Measurements from ENCODE around the gene GAB2.

Gene GAB2

DNA sequence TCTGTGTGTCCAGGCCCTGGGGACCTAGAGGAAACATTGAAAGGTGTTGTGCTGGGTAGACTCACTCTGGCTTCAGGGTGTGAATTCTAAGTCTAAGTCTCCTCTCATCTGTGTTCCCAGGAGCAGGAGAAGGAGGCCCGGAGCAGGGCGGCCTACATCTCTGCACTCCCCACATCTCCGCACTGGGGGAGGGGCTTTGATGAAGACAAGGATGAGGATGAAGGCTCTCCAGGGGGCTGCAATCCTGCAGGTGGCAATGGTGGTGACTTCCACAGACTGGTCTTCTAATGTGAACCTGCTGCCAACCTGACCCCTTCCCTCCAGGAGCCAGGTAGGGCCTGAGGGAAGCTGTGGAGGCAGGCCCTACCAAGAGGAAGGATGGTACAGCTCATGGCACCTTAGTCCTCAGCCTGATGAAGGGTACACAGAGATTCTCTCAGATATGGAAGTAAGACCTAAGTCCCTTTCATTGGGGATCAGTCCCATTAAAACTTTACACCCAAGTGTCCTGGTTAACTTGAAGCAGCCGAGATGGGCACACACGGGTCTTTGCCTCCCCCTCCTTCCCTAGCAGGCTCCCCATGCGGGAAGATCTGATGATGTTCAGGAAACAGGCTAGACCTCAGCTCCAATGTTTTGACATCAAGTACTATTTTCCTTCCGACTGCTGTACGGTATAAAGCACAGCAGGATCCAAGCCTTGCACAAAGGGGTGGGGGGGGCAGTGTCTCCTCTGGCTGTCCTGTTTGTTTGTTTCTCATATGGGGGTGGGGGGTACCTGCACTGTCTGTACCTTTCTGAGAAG, 203.9 kb downstream of the GAB2 start:
- no peak for FAIRE-seq

DNA sequence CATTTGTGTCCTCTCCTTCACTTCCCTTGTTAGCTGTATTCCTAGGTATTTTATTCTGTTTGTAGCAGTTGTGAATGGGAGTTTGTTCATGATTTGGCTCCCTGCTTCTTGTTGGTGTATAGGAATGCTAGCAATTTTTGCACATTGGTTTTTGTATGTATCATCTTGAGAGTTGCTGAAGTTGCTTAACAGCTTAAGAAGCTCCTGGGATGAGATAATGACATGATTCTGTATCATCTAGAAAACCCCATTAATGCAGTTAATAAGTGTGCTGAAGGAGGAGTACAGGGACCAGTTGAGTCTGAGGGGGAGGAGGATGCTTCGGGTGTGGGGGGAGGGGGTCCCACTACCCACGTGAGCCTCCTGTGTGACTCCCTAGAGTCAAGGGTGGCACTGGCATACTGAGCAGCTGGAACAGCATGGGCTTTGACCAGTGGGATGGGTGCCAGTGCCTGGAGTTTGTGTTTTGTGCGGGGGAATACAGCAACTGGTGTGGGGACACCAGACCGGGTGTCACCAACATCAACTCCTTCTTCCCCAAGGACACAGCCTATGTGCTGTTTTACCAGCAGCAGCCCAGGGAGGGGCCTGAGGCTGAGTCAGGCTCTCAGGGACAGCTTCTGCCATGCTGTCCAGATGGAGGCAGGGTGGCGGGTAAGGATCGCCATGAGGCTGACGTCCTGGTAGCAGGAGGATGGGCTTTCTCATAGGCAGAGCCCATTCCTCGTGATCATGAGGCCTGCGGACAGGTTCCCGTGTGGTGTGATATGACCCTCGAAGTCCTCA, 204.8 kb downstream of the GAB2 start:
- DNase-seq (ENCODE audit: insufficient read length, low spot score), result no peak
- no peak for FAIRE-seq

More for the DNA sequence above, 203.9 kb downstream of the GAB2 start:
- DNase-seq (ENCODE audit: insufficient read length, low spot score), result no peak

DNA sequence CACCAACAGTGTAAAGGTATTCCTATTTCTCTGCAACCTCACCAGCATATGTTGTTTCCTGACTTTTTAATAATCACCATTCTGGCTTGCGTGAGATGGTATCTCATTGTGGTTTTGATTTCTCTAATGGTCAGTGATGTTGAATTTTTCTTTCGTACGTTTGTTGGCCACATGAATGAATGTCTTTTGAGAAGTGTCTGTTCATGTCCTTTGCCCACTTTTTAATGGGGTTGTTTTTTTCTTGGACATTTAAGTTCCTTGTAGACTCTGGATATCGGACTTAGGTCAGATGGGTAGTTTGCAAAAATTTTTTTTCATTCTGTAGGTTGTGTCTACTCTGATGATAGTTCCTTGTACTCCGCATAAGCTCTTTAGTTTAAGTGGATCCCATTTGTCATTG, 206.1 kb downstream of the GAB2 start:
- DNase-seq (ENCODE audit: insufficient read length, low spot score) (no peak), FAIRE-seq (no peak)

DNA sequence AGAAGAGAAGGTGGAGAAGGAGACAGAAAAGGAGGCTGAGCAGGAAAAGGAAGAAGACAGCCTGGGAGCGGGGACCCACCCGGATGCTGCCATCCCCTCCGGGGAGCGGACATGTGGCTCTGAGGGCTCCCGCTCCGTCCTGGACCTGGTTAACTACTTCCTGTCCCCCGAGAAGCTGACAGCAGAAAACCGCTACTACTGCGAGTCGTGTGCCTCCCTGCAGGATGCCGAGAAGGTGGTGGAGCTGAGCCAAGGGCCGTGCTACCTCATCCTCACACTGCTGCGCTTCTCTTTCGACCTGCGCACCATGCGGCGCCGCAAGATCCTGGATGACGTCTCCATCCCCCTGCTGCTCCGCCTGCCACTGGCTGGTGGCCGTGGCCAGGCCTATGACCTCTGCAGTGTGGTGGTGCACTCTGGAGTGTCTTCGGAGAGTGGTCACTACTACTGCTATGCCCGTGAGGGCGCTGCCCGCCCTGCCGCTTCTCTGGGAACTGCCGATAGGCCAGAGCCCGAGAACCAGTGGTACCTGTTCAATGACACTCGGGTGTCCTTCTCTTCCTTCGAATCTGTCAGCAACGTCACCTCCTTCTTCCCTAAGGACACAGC, 207.5 kb downstream of the GAB2 start:
- DNase-seq (ENCODE audit: insufficient read length, low spot score) (no peak), FAIRE-seq (no peak)

DNA sequence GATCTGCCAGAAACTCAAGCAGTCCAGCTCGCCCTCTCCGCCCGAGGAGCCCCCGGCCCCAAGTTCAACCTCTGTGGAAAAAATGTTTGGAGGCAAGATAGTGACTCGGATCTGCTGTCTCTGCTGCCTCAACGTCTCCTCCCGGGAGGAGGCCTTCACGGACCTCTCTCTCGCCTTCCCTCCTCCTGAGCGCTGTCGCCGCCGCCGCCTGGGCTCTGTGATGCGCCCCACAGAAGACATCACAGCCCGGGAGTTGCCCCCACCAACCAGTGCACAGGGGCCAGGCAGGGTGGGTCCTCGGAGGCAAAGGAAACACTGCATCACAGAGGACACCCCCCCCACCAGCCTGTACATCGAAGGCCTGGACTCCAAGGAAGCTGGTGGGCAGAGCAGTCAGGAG, 208.1 kb downstream of the GAB2 start:
- DNase-seq (ENCODE audit: insufficient read length, low spot score) (no peak), FAIRE-seq (no peak)

DNA sequence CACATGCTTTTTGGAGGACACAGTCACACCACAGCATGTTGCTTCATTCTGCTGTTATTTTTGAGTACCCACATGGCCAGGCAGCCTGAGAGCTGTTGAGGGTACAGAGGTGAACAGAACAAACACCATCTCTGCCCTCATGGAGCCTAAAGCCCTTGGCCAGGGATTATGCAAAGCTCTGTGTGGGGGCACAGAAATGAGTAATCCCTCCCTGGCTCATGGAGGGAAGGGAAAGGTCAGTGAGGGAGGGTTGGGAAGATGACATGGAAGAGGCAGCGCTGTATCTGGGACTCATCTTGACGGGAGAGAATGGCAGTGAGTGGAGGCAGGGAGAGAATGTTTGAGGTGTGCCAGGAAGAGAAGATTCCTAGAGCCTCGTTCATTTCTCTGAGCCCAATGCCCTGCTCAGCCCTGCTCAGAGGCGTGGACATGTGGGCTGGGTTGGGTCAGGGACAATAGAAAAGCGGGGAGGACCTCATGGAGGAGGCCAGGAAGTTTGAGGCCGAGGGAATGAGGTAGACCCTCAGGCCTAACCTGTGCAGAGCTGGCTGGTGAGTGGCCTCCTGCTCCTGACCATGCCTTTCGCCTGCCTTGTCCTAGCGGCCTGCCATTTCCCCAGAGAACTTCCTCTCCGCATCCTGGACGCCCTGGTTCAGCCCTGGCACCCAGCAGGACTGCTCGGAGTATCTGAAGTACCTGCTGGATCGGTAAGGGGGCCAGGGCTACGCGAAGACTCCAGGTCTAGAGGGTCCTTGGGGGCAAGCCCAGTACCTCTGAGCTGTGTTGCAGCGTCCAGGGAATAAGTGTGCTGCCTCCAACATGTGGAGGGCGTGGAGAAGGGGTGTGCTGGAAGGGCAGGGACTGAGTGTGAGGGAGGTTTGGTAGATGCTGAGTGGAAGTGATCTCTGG, 209.1 kb downstream of the GAB2 start:
- DNase-seq (ENCODE audit: insufficient read length, low spot score), result no peak

DNA sequence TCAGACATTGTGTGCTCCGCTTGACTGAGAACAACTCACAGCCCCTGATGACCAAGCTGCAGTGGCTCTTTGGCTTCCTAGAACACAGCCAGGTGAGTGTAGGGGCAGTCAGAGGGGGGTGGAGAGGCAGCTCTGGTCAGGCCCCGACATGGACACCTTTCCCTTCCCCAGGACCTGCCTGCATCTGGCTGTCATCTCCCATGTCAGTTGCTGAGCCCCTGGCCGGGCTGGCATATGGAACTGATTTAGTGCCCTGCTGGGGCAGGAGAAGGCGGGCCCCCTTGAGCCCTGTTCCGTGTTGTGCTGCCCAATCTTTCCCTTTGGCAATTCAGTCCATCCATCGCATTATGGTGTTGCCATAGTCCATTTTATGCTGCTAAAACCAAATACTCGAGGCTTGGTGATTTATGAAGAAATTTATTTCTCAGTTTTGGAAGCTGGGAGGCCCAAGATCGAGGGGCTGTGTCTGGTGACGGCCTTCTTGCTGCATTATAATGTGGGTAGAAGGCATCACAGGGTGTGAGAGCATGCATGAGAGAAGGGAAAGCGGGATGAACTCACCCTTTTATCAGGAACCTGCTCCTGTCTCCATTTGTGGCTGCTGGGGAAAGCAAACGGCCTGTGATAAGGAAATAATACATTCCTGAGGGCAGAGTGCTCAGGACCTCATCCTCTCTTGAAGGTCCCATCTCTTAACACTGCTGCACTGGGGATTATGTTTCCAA, 209.9 kb downstream of the GAB2 start:
- DNase-seq (ENCODE audit: insufficient read length, low spot score) (no peak), FAIRE-seq (no peak)

More for the DNA sequence above, 209.1 kb downstream of the GAB2 start:
- FAIRE-seq, result no peak

DNA sequence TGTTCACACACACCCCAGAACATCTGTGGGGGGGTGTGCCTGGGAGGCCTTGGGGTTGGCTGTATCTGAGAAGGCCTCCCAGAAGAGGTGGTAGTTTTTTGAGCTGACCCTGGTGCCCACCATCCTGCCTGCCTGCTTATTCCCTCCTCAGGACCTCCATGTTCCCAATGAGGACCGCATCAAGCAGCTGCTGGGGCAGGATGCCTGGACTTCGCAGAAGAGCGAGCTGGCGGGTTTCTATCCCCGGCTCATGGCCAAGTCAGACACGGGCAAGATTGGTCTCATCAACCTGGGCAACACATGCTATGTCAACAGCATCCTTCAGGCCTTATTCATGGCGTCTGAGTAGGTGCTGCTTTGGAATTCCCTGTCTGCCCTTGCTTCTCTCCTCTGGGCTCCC, 211.9 kb downstream of the GAB2 start:
- DNase-seq (ENCODE audit: insufficient read length, low spot score) (no peak), FAIRE-seq (no peak)

DNA sequence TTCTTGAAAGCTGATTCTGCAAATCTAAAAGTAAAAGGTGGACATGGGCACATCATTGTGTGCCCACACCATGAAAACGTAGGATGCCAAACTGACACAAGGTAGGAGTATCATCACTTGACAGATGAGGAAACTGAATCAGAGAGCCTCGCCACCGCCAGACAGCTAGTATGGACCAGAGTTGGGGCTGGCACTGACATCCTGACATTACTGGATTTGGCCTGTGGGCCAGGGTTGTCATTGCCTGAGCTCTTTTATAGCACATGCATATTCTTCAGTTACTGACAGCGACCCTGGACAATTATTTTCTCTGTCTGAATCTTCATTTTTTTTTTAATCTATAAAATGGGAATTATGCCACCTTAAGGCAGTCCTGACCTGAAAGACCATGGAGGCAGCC, 212.4 kb downstream of the GAB2 start:
- DNase-seq (ENCODE audit: insufficient read length, low spot score) (no peak), FAIRE-seq (no peak)

DNA sequence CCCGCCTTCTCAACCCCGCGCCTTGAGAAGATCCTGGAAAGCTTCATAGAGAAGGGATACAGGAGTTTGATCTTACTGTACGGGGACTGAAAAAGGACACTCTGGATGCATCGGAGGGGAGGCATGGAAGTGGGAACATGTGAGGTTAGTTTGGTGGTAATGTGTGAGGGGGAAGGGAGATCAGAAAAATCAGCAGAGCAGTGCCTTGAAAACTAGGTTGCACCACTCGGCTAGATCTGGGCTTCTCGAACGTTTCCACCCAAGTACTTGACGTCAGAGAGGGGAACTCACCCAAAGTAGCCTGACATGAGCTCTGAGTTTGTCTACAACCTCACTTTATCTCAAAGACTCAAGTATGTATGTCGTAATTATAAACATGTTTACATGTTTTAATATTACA, 214.4 kb downstream of the GAB2 start:
- FAIRE-seq, result no peak

DNA sequence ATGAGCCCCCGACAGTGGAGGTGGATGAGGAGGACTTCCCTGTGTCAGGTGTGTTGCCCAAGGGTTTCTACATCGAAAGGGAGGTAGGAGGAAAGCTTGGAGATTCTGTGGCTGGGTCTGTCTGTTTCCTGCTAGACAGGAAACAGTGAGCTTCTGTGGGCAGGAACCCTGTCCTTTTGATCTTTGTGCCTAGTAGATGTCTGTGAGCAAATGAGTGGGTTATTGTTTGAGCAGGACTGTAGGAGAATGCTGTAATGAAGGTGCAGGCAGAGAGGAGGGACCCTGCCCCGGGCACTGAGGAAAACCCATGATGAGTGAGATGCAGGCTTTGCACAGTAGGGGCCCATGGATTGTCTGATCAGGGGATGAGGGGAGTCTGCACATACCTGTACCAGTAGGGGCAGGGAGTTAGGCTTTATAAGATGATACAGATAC, 214.9 kb downstream of the GAB2 start:
- no peak for DNase-seq (ENCODE audit: insufficient read length, low spot score)

More for the DNA sequence above, 214.4 kb downstream of the GAB2 start:
- no peak for DNase-seq (ENCODE audit: insufficient read length, low spot score)

DNA sequence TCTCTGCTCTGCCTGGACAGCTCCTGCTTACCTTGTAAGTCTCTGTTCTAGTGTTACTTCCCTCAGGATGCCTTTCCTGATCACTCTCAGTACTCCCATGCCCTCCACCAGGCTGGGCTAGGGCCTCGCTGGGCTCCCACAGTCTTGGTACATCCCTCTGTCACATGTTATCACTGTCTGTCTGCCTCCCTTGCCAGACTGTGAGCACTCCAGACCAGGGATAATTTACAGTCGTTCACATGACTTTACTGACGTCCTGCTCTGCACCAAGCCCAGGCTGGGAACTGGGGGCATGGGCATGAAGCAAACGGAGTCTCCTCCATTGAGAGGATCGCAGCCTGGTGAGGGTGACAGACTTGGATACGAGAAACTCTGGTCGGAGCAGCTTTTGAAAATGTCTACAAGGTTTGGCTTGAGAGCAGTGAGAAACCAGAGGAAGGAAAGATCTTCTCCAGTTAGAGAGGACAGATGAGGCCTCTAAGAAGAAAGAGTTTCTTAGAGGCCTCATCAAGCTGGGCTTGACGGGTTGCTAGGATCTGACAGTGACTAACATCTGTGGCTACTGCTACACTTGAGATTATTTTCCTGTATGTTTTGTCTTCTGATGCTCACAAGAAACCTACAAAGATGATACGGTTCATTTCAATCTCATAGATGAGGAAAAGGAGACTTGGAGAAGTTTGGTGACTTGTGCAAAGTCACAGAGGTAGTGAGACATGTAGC, 216.4 kb downstream of the GAB2 start:
- DNase-seq (ENCODE audit: insufficient read length, low spot score), result no peak
- FAIRE-seq, result no peak

More for the DNA sequence above, 214.9 kb downstream of the GAB2 start:
- FAIRE-seq, result no peak

DNA sequence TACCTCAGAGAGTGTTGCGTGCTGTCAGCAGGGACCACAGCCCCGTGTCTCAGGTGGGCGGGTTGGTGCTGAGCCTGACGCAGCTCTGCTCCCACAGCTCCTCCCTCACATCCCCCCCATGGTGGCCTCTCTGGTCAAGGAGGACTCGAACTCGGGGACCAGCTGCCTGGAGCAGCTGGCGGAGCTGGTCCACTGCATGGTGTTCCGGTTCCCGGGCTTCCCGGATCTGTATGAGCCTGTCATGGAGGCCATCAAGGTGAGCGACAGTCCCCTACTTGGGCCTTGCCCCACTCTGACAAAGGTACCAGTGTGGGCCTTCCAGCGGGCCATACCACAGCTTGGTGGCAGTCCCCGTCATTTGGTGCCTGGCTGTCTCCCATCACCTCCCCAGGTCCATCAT, 217.1 kb downstream of the GAB2 start:
- FAIRE-seq, result no peak
- DNase-seq (ENCODE audit: insufficient read length, low spot score), result no peak

DNA sequence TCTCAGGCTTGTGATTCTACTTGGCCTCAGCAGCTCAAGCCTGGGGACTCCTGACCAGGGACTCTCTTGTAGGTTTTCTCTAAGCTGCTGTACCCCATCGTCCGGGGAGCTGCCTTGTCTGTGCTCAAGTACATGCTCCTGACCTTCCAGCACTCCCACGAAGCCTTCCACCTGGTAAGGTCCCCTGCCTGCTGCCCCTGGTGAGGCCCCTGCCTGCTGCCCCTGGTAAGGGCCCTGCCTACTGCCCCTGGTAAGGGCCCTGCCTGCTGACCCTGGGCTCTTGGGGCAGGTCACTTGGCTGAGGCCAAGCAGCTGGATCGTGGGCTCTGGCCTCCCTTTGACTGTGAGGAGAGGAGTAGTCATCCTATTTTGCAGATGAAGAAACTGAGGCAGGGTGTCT, 217.6 kb downstream of the GAB2 start:
- no peak for FAIRE-seq
- DNase-seq (ENCODE audit: insufficient read length, low spot score), result no peak

DNA sequence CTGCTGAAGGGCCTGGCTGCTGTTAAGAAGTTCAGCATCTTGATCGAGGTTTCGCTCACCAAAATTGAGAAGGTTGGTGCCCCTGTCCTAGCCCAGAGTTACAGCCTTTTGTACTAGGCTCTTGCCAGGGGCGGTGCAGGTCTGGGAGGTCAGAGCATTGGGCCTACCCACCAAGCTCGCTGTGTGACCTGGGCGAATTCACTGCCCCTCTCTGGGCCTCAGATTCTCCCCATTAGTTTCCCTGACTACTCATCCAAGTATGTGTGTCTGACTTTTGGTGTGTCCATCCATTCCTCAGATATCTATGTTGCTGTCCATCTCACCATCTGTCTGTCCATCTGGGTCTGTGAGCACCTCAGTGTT, 218.0 kb downstream of the GAB2 start:
- FAIRE-seq, result no peak
- no peak for DNase-seq (ENCODE audit: insufficient read length, low spot score)

DNA sequence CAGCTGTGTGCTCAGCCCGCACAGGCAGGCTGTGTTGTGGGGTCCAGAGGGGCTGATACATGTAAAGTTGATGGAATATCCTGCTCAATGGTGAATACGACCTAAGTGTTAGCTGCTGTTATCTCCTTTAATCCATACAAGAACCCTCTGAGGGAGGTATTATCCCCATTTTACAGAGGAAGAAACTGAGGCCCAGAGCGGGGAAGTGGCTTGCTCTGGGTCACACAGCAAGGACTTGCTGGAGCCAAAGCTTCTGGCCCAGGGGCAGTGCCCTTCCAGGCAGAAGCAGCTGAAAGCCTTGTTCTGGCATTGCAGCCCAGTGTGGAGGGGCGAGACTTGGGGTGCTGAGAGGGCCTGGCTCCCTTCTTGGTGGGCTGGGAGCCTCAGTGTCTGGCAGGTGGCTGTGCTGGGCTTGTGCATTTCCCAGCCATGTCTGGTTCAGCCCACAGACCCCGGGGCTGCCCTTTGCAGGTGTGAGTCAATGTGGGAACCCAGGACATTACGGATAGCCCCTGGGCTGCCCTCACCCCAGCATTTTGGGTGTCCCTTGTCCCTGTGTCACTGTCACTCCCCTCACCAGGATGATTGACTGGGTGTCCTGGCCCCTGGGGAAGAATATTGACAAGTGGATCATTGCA, 218.5 kb downstream of the GAB2 start:
- DNase-seq (ENCODE audit: insufficient read length, low spot score) (no peak), FAIRE-seq (no peak)

DNA sequence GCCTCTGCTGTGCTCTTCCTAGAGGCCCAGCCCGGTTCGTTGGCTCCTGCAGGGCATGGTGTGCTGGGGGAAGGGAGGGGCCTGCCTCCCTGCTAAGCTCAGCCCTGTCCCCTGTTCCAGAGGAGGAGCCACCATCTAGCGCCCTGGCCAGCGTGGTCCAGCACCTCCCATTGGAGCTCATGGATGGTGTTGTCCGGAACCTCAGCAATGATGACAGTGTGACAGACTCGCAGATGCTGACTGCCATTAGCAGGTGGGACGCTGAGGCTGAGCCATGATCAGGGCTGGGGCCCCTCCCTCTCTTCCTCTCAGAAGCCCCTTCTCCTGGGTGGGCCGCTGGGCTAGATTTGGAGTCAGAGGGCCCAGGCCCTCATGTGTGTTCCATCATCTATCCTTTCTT, 219.8 kb downstream of the GAB2 start:
- DNase-seq (ENCODE audit: insufficient read length, low spot score) (no peak), FAIRE-seq (no peak)

DNA sequence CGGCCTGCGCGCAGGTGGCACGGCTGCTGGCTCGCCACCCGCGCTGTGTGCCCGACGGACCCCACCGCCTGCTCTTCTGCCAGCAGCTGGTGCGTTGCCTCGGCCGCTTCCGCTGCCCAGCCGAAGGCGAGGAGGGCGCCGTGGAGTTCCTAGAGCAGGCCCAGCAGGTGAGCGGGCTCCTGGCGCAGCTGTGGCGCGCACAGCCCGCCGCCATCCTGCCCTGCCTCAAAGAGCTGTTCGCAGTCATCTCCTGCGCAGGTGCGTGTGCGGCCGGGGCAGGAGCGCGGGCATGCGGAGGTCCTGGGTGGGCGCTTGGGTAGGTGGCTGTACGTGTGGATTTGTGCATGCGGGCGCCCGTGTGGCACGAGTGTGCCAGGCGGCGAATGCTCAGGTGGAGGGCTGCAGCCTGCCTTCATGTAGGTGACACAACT, 220.9 kb downstream of the GAB2 start:
- no peak for FAIRE-seq
- DNase-seq (ENCODE audit: insufficient read length, low spot score), result no peak

Data from GM19239 (cell line).